Forelimb muscle (tissue), 1 donor: ENCODE results near the gene PUS7L. TPM values are rescaled to one million over a fixed set of nuclear protein-coding genes. Genes with fewer than 3 reads are reported as not detected.

Source experiments
- polyA plus RNA-seq: library from polyadenylated mRNA; unstranded; fragments of 120-200 nt; gene quantifications from one replicate; pipeline ENCODE4 v1.2.1, GENCODE V29; 2013; ENCODE audit not compliant: insufficient read length

Gene PUS7L
- polyA plus RNA-seq, 1 donor, result 7.0 TPM

Other genes with a start within 250 kb of the PUS7L start
- gene ADAMTS20, start 206.6 kb downstream of the PUS7L start, polyA plus RNA-seq, result 0.05 TPM
- gene IRAK4, start 161 bp upstream of the PUS7L start, polyA plus RNA-seq, result 7.1 TPM
- gene TWF1, start 47.5 kb upstream of the PUS7L start, polyA plus RNA-seq, result 26.8 TPM
- gene TMEM117, start 77.3 kb upstream of the PUS7L start, polyA plus RNA-seq, result 8.5 TPM